Measurements from ENCODE around the gene DCST1.

DNA sequence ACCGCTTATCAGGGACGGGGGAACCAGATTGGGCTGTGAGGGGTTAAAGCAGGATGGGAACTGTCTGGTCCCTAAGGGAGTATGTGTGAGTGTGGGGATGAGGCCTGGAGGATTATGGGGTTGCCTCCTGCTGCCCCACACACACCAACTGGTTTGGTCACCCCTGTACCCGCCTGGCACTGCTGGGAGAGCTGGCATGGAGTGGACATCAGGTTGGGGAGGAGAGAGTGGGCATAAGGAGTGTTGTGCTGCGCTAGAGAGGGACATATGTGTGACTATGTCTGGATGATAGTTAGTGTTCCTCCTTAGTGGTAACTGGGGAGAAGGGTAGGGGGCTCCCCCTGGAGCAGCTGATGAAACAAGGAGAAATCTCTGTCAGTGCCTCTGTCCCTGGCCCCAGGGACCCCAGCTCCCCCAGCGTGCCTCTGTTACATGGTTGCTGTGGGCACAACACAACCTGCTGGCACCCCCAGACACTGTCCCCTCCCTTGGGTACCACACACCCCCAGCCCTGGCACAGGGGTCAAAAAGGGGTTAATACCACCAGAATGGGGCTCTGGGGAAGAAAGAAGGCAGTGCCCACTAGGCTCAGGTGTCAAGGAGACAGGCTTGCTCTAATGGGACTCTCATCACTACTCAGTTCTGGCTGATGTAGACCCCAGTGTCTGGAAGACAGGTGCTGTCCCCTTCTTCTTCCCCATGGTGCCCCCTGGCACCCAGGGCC is 29.1 kb upstream of the DCST1 start:
- TF ChIP-seq GATA3 (IDR thresholded peaks at IDR 0.05; ENCODE audit: low read depth, low read length): no peak
- no peak for TF ChIP-seq GATA2 (IDR thresholded peaks at IDR 0.05; ENCODE audit: low read depth, low read length)

Data from SH-SY5Y (cell line).